GM12865 (cell line): ENCODE data around the gene KRTAP29-1.
"Not testable (repeated sequence)": the region's sequence is repeated elsewhere in the genome, so short reads cannot be mapped to it uniquely, and the experiment has no call there.

ENCODE experiments used
- DNase-seq: peaks from one replicate; pipeline ENCODE4 v3.0.0; 2010; ENCODE audit warnings: low read depth
- H3K4me3 ChIP-seq: 2 replicates; pipeline ENCODE4 v1.5.1; 2011; ENCODE audit warnings: mild to moderate bottlenecking, low read depth, low read length, control low read depth
- TF ChIP-seq, protein P1 (sequence below): IDR thresholded peaks from 2 replicates; pipeline ENCODE4 v1.5.1; 2011; ENCODE audit warnings: low read length, control low read depth, low read depth, inconsistent platforms; ENCODE audit not compliant: insufficient read depth; ENCODE audit errors: missing control alignments

The KRTAP29-1 gene

DNA sequence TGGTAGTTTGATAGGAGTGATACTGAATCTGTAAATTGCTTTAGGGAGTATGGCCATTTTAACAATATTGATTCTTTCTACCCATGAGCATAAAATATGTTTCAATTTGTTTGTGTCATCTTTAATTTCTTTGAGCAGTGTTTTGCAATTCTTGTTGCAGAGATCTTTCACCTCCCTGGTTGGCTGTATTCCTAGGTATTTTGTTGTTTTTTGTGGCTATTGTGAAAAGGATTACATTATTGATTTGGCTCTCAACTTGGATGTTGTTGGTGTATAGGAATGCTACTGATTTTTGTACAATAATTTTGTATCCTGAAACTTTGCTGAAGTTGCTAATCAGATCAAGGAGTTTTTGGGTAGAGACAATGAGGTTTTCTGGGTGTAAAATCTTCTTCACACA is 44.2 kb downstream of the KRTAP29-1 start:
- TF ChIP-seq, protein P1, sequence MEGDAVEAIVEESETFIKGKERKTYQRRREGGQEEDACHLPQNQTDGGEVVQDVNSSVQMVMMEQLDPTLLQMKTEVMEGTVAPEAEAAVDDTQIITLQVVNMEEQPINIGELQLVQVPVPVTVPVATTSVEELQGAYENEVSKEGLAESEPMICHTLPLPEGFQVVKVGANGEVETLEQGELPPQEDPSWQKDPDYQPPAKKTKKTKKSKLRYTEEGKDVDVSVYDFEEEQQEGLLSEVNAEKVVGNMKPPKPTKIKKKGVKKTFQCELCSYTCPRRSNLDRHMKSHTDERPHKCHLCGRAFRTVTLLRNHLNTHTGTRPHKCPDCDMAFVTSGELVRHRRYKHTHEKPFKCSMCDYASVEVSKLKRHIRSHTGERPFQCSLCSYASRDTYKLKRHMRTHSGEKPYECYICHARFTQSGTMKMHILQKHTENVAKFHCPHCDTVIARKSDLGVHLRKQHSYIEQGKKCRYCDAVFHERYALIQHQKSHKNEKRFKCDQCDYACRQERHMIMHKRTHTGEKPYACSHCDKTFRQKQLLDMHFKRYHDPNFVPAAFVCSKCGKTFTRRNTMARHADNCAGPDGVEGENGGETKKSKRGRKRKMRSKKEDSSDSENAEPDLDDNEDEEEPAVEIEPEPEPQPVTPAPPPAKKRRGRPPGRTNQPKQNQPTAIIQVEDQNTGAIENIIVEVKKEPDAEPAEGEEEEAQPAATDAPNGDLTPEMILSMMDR = no peak
- no peak overlapping the region for H3K4me3 ChIP-seq
- no peak for DNase-seq

DNA sequence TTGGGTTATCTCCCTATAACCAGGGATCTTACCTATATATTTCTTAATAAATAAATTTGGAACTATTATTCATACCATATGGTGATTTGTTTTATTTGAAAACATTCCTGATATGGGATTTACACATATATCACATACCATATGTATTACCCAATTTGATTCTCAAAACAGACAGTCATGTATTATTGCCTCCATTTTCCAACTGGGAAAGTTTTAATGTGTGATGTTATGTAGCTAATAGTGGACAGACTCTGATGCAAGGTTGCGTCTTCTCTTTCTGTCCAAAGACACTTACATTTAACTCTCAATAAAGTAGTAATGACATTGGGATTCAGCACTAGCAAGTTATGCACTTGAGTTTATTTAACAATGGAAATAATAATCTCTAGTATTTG is 46.4 kb downstream of the KRTAP29-1 start:
- TF ChIP-seq, protein P1 = no peak
- H3K4me3 ChIP-seq = no peak overlapping the region
- DNase-seq = no peak

DNA sequence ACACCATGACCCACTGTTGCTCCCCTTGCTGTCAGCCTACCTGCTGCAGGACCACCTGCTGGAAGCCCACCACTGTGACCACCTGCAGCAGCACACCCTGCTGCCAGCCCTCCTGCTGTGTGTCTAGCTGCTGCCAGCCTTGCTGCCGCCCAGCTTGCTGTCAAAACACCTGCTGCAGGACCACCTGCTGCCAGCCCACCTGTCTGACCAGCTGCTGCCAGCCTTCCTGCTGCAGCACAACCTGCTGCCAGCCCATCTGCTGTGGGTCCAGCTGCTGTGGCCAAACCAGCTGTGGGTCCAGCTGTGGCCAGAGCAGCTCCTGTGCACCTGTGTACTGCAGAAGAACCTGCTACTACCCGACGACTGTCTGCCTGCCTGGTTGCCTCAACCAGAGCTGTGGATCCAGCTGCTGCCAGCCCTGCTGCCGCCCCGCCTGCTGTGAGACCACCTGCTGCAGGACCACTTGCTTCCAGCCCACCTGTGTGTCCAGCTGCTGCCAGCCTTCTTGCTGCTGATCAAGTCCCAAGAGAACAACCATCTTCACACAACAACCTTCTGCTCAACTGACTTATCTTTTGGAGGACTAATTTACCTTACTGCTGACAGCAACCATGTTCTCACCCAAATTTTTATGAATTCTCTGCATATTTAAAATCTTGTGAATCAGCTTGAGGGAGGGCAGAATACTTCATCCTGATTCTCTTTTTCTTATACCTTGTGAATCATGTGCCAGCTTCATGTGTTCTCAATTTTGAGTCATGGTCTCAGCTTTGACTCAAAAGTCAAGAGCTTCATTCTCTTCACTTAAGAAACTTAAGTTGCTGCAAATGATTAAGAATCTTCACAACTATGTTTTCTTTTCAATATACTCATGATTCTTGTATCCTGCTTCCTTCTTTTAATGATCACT is 47.0 kb downstream of the KRTAP29-1 start, which contains the start of gene KRTAP9-9:
TSS of gene KRTAP9-9 (plus strand) at position 4 of the 910 bp plus-strand sequence.
- not testable (repeated sequence) for H3K4me3 ChIP-seq, DNase-seq

DNA sequence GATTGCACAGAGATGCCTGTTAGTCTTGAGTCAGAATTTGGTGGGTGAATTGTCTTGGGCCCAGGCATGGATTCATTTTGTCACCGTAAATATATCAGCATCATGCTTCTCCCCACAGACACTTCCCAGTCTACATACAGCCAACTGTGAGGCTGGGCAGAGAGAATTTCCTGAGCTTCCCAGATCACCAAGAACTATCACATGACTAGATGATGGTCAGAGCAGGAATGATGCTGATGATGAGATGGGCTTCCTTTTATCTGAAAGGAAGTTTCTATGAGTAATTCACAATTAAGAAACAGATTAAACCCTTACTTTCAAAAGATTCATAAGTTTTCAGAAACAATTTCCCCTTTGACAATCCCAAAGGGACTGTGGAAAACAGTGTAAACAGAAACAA is 47.8 kb downstream of the KRTAP29-1 start:
- TF ChIP-seq, protein P1 = no peak
- no peak for DNase-seq
- H3K4me3 ChIP-seq = no peak overlapping the region
